Epithelial cell of proximal tubule (primary cell): ENCODE results near the gene AASS. TPM values are rescaled to one million over a fixed set of nuclear protein-coding genes. Genes with fewer than 3 reads are reported as not detected.

Experiments used
- DNase-seq: peaks from one replicate; pipeline ENCODE4 v3.0.0-alpha.2; 2011; ENCODE audit warnings: low read depth
- H3K4me3 ChIP-seq: 2 replicates; pipeline ENCODE4 v1.5.1; 2011; ENCODE audit warnings: low read depth, mild to moderate bottlenecking, low read length
- CTCF ChIP-seq: conservative IDR thresholded peaks from 2 replicates; pipeline ENCODE4 v1.5.1; 2012; ENCODE audit warnings: low read depth, mild to moderate bottlenecking, low read length
- total RNA-seq: library from RNA; depleted of rRNA; stranded (reverse); fragments of >200 nt; gene quantifications from 2 replicates; pipeline ENCODE4 v1.2.3, GENCODE V29; 2015

Gene AASS
- total RNA-seq, 1 donor from 2014 or later: 8.1 TPM

- no peak for TF ChIP-seq CTCF
- no peak overlapping the region for H3K4me3 ChIP-seq
- no peak for DNase-seq
Measured at GRCh38 chr7:122033641-122034040, 110.4 kb downstream of the AASS start.

GRCh38 chr7:122027058-122027457 is 117.0 kb downstream of the AASS start:
- TF ChIP-seq CTCF: no peak
- no peak for DNase-seq

More at GRCh38 chr7:122027058-122027457, 117.0 kb downstream of the AASS start:
- no peak overlapping the region for H3K4me3 ChIP-seq

Other genes with a start within 250 kb of the AASS start
- not detected in 2 replicates for gene FEZF1, start 160.5 kb upstream of the AASS start, total RNA-seq